MM.1S (cell line): ENCODE results near the gene HORMAD2.

Source experiments
- EZH2 ChIP-seq: fragments of 300-600 bp; sonication (generic); optimal IDR thresholded peaks from 2 replicates; pipeline ENCODE3; 2017; ENCODE audit warnings: low read depth, mild to moderate bottlenecking, antibody characterized with exemption, low read length, mixed read lengths
- EZH2phosphoT487 ChIP-seq: fragments of 300-600 bp; sonication (generic); IDR thresholded peaks from 2 replicates; pipeline ENCODE4 v1.6.1; 2018; ENCODE audit warnings: antibody characterized with exemption, low read length
- TF ChIP-seq, protein P1 (sequence below): fragments of 300-600 bp; sonication (generic); IDR thresholded peaks from 2 replicates; pipeline ENCODE4 v1.5.1; 2016; ENCODE audit warnings: antibody characterized with exemption, low read length, mixed read lengths

DNA sequence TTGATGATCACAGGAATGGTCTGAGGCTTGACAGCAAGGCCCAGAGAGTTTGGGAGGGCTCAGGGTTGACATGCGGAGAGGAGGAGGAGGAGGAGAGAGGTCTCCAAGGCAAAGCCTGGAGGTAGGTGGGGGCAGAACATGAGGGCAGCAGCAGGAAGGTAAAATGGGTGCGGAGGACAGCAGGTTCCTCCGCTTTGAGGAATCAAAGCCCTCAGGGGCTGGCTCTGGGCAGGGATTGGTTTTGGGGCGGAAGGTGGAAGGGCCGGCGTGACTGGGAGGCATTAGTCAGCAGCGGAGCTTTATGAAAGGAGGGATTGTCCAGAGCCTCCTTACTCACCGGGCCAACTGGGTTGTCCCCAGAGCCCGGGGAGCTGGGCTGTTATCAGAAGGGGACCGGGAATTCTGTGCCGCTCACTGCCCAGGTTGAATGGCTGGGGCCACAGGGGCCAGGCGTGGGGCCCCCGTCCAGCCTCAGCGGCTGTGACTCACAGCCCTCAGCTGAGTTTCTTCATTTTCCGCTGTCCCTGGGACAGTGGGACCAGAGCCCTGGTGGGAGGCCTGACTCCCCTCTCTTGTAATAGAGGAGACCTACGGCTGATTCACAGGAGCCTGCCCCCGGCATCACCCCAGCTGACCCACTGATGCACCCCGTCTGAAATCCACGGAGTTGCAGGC lies 130.1 kb downstream of the HORMAD2 start:
- TF ChIP-seq, protein P1, sequence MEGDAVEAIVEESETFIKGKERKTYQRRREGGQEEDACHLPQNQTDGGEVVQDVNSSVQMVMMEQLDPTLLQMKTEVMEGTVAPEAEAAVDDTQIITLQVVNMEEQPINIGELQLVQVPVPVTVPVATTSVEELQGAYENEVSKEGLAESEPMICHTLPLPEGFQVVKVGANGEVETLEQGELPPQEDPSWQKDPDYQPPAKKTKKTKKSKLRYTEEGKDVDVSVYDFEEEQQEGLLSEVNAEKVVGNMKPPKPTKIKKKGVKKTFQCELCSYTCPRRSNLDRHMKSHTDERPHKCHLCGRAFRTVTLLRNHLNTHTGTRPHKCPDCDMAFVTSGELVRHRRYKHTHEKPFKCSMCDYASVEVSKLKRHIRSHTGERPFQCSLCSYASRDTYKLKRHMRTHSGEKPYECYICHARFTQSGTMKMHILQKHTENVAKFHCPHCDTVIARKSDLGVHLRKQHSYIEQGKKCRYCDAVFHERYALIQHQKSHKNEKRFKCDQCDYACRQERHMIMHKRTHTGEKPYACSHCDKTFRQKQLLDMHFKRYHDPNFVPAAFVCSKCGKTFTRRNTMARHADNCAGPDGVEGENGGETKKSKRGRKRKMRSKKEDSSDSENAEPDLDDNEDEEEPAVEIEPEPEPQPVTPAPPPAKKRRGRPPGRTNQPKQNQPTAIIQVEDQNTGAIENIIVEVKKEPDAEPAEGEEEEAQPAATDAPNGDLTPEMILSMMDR: no peak
- TF ChIP-seq EZH2: no peak
- TF ChIP-seq EZH2phosphoT487: no peak
